Measurements from ENCODE around the gene IGSF23.

The IGSF23 gene

DNA sequence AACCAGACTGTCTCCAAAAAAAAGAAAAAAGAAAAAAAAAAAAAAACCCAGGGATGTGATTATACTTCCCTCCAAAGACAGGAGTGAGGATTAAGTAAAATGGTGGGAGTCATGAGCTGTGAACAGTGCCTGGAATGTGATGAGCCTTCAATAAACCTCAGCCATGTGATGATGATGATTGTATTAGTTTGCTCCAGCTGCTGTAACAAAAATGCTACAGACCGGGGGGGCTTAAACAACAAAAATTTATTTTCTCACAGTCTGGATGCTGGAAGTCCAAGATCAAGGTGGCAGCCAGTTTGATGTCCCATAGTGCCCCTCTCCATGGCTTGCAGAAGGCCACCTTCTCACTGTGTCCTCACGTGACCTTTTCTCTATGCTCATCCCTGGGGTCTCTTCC is 21.4 kb downstream of the IGSF23 start:
- H3K4me3 ChIP-seq (ENCODE audit: low read length): no peak overlapping the region
- no peaks in the 10 kb centered on the region for H3K4me1 ChIP-seq (ENCODE audit: low read length)
- H3K4me2 ChIP-seq (ENCODE audit: low read depth, low read length): no peak overlapping the region
- no peaks in the 10 kb centered on the region for H4K20me1 ChIP-seq (ENCODE audit: insufficient read depth, low read length)
- no peaks in the 10 kb centered on the region for H3K9me3 ChIP-seq (replicated peaks; ENCODE audit: insufficient read depth, low read length)
- no peaks in the 10 kb centered on the region for H3K36me3 ChIP-seq (replicated peaks; ENCODE audit: insufficient read depth, low read length)
- H3K79me2 ChIP-seq (ENCODE audit: low read length): no peaks in the 10 kb centered on the region
- no peaks in the 10 kb centered on the region; the same call in 1 of the 2 replicates for H3K27me3 ChIP-seq (replicated peaks; ENCODE audit: insufficient read depth, low read length)
- TF ChIP-seq EZH2phosphoT487 (IDR thresholded peaks at IDR 0.05; ENCODE audit: low read length): no peak
- no peak overlapping the region for H3K9ac ChIP-seq (ENCODE audit: low read length)
- no peak overlapping the region for H2AFZ ChIP-seq (ENCODE audit: low read length)
- H3F3A ChIP-seq (ENCODE audit: insufficient read depth, low read length): no peaks in the 10 kb centered on the region
- DNase-seq: no peak
- no peaks in the 10 kb centered on the region for H3K9me2 ChIP-seq (replicated peaks; ENCODE audit: insufficient read depth, low read length)
- no peak overlapping the region for H3K27ac ChIP-seq (ENCODE audit: low read length)

DNA sequence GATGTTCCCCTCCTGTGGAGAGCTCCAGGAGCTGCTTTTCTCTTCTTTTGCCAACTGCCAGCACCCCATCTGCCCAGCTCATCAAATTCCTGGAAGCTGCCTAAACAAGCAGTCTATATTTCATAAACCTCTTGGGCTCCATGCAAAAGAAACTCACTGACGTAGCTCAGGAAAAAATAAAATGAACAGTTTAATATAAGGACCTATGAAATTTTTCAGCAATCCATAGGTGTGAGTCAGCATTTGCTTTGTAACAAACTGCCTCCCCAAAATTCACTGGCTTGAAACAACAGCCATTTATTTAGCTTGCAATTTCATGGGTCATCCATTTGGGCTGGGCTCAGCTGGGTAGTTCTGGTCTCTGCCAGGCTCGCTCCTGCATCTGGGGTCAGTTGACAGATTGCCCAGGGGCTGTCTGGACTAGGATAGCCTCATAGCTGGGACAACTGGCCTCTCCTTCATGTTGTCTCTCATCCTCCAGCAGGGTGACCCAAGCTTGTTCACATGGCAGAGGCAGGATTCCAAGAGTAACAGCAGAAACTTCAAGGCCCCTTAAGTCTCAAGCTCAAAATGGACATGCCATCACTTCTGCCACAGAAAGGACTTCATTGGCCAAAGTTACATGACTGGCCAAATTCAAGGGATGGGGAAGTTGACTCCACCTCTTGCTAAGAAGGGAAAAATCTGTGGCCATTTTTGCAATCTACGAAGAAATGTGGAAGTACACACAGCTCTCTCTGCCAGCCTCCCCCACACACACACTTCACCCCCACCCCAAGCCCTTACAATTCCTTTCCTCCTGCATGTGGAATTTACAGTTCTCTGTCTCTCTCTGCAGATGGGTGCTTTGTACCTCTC is 22.4 kb downstream of the IGSF23 start:
- Histone ChIP-seq H3K4me1 (ENCODE audit: low read length) (no peaks in the 10 kb centered on the region), H3K4me2 (ENCODE audit: low read depth, low read length) (no peak overlapping the region), H3K9me3 (replicated peaks; ENCODE audit: insufficient read depth, low read length) (no peaks in the 10 kb centered on the region), H3K9ac (ENCODE audit: low read length) (no peak overlapping the region), H3K4me3 (ENCODE audit: low read length) (no peak overlapping the region), H3K27me3 (replicated peaks; ENCODE audit: insufficient read depth, low read length) (no peaks in the 10 kb centered on the region; the same call in 1 of the 2 replicates), H3K79me2 (ENCODE audit: low read length) (no peaks in the 10 kb centered on the region), H3F3A (ENCODE audit: insufficient read depth, low read length) (no peaks in the 10 kb centered on the region), H3K27ac (ENCODE audit: low read length) (no peak overlapping the region), H4K20me1 (ENCODE audit: insufficient read depth, low read length) (no peaks in the 10 kb centered on the region), H3K36me3 (replicated peaks; ENCODE audit: insufficient read depth, low read length) (no peaks in the 10 kb centered on the region), H2AFZ (ENCODE audit: low read length) (no peak overlapping the region), H3K9me2 (replicated peaks; ENCODE audit: insufficient read depth, low read length) (no peaks in the 10 kb centered on the region)
- TF ChIP-seq EZH2phosphoT487 (IDR thresholded peaks at IDR 0.05; ENCODE audit: low read length) (no peak), EZH2 (optimal IDR thresholded peaks at IDR 0.05; ENCODE audit: low read depth, low read length) (no peak)
- TF ChIP-seq, protein P1, sequence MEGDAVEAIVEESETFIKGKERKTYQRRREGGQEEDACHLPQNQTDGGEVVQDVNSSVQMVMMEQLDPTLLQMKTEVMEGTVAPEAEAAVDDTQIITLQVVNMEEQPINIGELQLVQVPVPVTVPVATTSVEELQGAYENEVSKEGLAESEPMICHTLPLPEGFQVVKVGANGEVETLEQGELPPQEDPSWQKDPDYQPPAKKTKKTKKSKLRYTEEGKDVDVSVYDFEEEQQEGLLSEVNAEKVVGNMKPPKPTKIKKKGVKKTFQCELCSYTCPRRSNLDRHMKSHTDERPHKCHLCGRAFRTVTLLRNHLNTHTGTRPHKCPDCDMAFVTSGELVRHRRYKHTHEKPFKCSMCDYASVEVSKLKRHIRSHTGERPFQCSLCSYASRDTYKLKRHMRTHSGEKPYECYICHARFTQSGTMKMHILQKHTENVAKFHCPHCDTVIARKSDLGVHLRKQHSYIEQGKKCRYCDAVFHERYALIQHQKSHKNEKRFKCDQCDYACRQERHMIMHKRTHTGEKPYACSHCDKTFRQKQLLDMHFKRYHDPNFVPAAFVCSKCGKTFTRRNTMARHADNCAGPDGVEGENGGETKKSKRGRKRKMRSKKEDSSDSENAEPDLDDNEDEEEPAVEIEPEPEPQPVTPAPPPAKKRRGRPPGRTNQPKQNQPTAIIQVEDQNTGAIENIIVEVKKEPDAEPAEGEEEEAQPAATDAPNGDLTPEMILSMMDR (IDR thresholded peaks at IDR 0.05; ENCODE audit: low read length): no peak
- DNase-seq: no peak

DNA sequence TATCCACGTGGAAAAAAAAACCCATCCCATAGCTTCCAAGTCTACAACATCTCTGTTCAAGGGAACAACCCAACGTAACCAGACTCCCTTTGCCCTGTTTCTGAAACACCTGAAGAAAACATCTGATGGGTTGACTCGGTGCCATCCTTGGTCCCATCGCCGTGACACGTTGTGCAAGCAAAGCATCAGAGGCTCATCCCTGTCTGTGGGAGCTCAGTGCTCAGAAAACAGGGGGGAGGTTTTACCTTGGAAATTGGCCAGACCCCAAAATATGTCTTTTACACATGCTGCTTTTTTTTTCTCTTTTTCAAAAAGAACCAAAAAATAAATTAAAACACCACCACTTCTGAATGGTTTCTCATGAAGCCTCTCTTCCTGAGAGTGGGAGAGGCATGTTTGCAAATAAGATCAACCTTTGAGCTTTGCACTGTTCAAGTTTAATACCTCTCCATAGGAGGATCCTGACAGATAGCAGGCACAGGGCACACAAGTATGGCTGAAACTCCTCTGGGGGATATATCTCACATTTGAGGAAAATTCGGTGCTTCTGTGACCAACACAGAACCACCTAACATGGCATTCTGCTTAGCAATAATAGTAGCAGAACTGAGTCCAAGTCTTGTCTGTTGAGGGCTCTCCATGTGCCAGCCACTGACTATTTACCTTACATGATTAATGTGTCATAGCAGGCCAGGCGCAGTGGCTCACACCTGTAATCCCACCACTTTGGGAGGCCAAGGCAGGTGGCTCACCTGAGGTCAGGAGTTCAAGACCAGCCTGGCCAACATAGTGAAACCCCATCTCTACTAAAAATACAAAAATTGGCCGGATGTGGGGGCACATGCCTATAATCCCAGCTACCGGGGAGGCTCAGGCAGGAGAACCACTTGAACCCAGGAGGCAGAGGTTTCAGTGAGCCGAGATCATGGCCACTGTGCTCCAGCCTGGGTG is 23.4 kb downstream of the IGSF23 start:
- H3K9ac ChIP-seq (ENCODE audit: low read length): no peak overlapping the region
- no peaks in the 10 kb centered on the region; the same call in 1 of the 2 replicates for H3K27me3 ChIP-seq (replicated peaks; ENCODE audit: insufficient read depth, low read length)
- no peak overlapping the region for H3K4me2 ChIP-seq (ENCODE audit: low read depth, low read length)
- DNase-seq: no peak
- H2AFZ ChIP-seq (ENCODE audit: low read length): no peak overlapping the region
- H3K79me2 ChIP-seq (ENCODE audit: low read length): no peaks in the 10 kb centered on the region
- H3K9me3 ChIP-seq (replicated peaks; ENCODE audit: insufficient read depth, low read length): no peaks in the 10 kb centered on the region
- no peaks in the 10 kb centered on the region for H3K9me2 ChIP-seq (replicated peaks; ENCODE audit: insufficient read depth, low read length)
- H3F3A ChIP-seq (ENCODE audit: insufficient read depth, low read length): no peaks in the 10 kb centered on the region
- H3K27ac ChIP-seq (ENCODE audit: low read length): no peak overlapping the region
- H4K20me1 ChIP-seq (ENCODE audit: insufficient read depth, low read length): no peaks in the 10 kb centered on the region
- no peaks in the 10 kb centered on the region for H3K4me1 ChIP-seq (ENCODE audit: low read length)
- no peak overlapping the region for H3K4me3 ChIP-seq (ENCODE audit: low read length)
- H3K36me3 ChIP-seq (replicated peaks; ENCODE audit: insufficient read depth, low read length): no peaks in the 10 kb centered on the region
- TF ChIP-seq EZH2phosphoT487 (IDR thresholded peaks at IDR 0.05; ENCODE audit: low read length) (no peak), EZH2 (optimal IDR thresholded peaks at IDR 0.05; ENCODE audit: low read depth, low read length) (no peak)
- TF ChIP-seq, protein P1 (IDR thresholded peaks at IDR 0.05; ENCODE audit: low read length): no peak
